Measurements from ENCODE around the gene RUNX1.

RUNX1 gene

GRCh38 chr21:35058058-35058457 lies 9.0 kb upstream of the RUNX1 start:
- DNase-seq, result no peak

GRCh38 chr21:35057428-35057827 lies 8.3 kb upstream of the RUNX1 start:
- no peak for DNase-seq

GRCh38 chr21:35053356-35054096 lies 4.4 kb upstream of the RUNX1 start:
- no peak for DNase-seq

GRCh38 chr21:35052801-35053200 lies 3.7 kb upstream of the RUNX1 start:
- no peak for DNase-seq

GRCh38 chr21:35051287-35051818 lies 2.3 kb upstream of the RUNX1 start:
- DNase-seq, result peak; percentile 90

- no peak for DNase-seq
Measured at GRCh38 chr21:35050348-35051286, 1.5 kb upstream of the RUNX1 start.

DNA sequence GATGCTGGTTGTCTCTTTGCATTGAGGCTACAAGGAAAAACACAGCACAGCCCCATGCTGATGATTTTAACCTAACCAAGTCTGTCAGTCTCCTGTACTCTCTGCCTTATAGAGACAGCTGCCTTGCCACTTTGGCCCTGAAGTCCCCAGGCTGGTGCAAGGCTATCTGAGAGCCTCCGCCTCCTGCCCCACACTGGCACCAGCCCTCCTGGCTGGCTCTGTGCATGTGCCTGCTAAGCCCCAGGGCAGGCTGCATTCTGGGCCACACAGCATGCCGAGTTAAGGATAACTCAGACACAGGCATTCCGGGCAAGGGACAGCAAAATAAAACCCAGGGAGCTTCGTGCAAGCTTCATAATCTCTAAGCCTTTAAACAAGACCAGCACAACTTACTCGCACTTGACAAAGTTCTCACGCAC lies 910 bp downstream of the RUNX1 start:
- DNase-seq, result peak; percentile 56

GRCh38 chr21:35046880-35047229 lies 2.2 kb downstream of the RUNX1 start:
- no peak for DNase-seq

GRCh38 chr21:35046263-35046624 lies 2.9 kb downstream of the RUNX1 start:
- DNase-seq, result no peak

GRCh38 chr21:35045542-35046262 lies 3.4 kb downstream of the RUNX1 start:
- DNase-seq, result no peak

- no peak for DNase-seq
Measured at GRCh38 chr21:35044770-35045541, 4.1 kb downstream of the RUNX1 start.

DNA sequence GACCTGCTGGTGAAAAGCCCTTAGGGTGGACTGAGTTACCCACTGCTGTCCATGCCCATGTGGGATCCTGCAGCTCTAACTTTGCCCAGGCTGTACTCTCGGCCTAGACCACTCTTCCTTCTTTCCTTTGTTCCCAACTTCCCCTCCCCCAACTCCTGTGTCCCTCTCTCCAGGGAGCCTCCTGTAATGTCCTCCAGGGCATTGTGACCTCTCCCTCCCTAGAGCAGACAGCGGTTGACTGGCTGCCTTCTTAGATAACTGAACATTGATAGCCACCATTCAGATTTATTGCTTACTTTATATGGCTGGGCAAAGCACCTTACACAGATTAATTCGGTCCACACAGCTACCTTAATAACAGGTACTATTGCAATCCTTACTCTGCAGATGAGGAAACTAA lies 5.0 kb downstream of the RUNX1 start:
- DNase-seq, result no peak

DNA sequence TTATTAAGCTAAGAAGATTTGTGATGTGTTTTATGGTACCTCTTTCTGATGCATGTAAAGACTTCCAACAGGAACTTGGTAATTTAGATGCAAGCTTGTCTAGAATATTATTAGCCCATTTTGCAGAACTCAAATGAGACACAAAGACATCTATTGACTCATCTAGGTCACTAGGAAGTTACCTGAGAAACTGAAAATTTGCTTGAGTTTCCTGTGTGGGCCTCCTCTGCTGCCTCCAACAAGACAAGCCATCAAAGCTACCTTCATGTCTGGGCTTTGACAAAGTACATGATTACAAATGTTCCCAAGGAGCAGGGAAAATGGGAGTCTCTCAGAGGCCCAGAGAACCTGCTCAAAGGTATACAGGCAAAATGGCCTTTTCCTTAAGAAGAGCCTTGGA lies 5.6 kb downstream of the RUNX1 start:
- no peak for DNase-seq

- DNase-seq, result no peak
Measured at GRCh38 chr21:35042836-35043235, 6.3 kb downstream of the RUNX1 start.

- DNase-seq, result no peak
Measured at GRCh38 chr21:35041881-35042280, 7.2 kb downstream of the RUNX1 start.

- DNase-seq, result no peak
Measured at GRCh38 chr21:35041122-35041521, 8.0 kb downstream of the RUNX1 start.

GRCh38 chr21:35039595-35040289 lies 9.4 kb downstream of the RUNX1 start:
- DNase-seq, result no peak

DNA sequence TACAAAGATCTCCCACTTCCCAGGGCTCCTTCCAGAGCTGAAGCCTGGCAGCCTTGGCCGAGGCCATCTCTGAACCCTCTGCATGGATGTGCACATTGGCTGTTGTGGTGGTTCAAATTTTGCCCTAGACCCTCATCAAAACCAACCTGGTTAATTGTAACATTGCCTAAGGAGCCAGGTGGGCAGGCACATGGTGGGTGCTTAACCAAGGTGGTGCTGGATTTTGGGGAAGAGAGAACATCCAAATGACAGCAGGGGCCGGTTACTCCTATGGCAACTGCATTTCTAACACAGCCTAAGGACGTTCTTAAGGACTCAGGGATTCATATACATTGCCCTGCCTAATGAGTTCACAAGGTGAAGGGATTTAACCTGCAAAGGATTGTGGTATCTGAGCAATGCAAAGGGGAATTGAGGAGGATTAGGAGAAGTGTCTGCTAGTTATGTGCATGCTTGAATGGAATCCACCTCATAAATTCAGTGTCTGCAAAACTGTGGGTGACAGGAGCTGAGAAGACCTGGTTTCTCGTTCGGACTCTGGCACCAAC lies 10.3 kb downstream of the RUNX1 start:
- DNase-seq, result no peak

GRCh38 chr21:35037384-35037765 lies 11.7 kb downstream of the RUNX1 start:
- no peak for DNase-seq

DNA sequence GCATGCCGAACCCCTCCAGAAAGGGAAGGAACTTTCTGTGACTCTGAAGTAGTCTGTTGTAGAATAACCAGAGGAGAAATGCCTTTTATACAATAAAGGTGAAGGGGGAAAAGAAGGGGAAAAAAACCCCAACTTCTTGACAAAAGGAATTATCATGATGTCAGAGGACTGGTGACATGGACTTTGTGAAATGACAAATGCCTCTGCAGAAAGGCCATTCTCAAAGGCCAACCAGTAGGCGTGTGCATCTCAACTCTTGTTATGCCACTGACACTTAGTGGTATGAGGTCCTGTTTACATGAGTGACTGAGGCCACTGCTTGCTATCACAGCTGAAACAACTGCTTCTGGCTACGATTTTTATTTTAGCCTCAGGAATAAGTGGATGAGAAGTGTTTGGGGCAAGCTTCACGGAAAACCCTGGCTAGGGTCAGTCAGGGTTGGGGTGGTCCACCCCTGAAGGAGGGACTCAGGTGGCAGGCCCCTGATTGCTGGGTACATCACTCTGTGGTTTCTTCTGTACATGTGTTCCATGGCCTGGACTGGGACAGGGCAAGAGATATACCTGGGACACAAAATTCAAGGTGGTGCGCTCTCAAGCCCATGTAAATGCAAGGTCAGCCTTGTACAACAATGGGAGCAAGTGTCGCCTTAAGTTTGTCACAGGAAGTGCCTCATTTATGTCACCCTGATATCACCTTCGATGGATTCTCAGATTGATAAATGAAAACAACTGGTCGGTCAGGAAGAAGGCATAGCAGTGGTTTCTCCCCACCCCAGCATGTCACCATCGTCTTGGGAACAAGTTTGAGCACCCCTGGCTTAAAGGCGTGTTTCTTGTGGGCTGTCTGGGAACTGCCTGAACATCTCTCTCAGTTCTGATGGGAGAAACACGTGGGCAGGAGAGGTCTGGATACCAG lies 12.4 kb downstream of the RUNX1 start:
- DNase-seq, result no peak
